ENCODE measurements around the gene MTHFD1L. TPM values are rescaled to one million over a fixed set of nuclear protein-coding genes. Genes with fewer than 3 reads are reported as not detected.

MTHFD1L gene
- total and polyA plus RNA-seq, 2 donors (not counting 3 experiments of a cell fraction or from before 2014, with no cell fraction given), result 40.2 to 120 TPM

DNA sequence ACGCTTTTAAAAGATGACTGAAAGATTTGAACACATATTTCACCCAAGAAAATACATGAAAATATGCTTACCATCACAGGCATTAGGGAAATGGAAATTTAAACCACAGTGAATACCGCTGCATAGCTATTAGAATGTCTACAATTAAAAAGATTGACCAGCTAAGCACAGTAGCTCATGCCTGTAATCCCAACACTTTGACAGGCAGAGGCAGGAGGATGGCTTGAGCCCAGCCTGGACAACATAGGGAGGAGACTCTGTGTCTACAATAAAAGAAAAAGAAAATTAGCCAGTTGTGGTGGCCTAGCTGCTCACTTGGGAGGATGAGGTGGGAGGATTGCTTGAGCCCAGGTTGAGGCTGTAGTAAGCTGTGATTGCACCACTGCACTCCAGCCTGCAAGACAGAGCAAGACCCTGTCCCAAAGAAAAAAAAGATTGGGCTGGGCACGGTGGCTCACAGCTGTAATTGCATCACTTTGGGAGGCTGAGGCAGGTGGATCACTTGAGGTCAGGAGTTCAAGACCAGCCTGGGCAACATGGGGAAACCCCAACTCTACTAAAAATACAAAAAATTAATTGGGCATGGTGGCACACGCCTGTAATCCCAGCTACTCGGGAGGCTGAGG is 210.5 kb downstream of the MTHFD1L start:
- Histone ChIP-seq H3K4me3 (replicated peaks in 1 of 3; ENCODE audit: insufficient read depth in 1 of 3, low read depth in 1 of 3, low read length in 3 of 3) (no peak overlapping the region), H3K36me3 (ENCODE audit: control insufficient read depth in 2 of 2, extremely low read depth in 1 of 2, insufficient read depth in 2 of 2, low read length in 2 of 2) (no peaks in the 10 kb centered on the region), H3K27me3 (ENCODE audit: control insufficient read depth in 2 of 2, insufficient read depth in 2 of 2, low read length in 2 of 2) (no peaks in the 10 kb centered on the region), H4K20me1 (replicated peaks; ENCODE audit: control insufficient read depth, extremely low read depth, insufficient read depth, low read length) (no peaks in the 10 kb centered on the region), H2AFZ (ENCODE audit: low read depth, low read length) (no peak overlapping the region), H3K4me1 (ENCODE audit: control insufficient read depth, extremely low read depth, insufficient read depth, low read length) (peaks cover 7% of the 10 kb centered on the region), H3K27ac (ENCODE audit: insufficient read depth, low read depth, low read length) (no peak overlapping the region), H3K79me2 (ENCODE audit: control insufficient read depth, insufficient read depth, low read length) (no peaks in the 10 kb centered on the region), H3K9me1 (replicated peaks; ENCODE audit: control insufficient read depth, extremely low read depth, insufficient read depth, low read length) (no peaks in the 10 kb centered on the region), H3K9me3 (replicated peaks; ENCODE audit: control insufficient read depth, insufficient read depth, low read length) (no peaks in the 10 kb centered on the region), H3K9ac (replicated peaks; ENCODE audit: extremely low read depth, insufficient read depth, low read length) (no peak overlapping the region), H3K4me2 (ENCODE audit: insufficient read depth, low read length) (no peak overlapping the region)
- ChIA-PET POLR2A (no interaction called here), CTCF (interaction anchor here (1.4 kb wide), 1 partner anchor 62 kb away, joined by 4 read pairs; no protein-coding TSS in a partner anchor)
- intact Hi-C loops (cut with micrococcal nuclease), result no loop called here
- FAIRE-seq (no peak), DNase-seq (ENCODE audit: low read depth, low spot score) (no peak)
- no TSS peak for BruUV-seq (replicated peaks)
- dilution Hi-C loops (cut with MboI; ENCODE audit: extremely low pct_ligation_motif_present, low sequenced_read_pairs), result no loop called here
- TF ChIP-seq FOS (IDR thresholded peaks at IDR 0.05; ENCODE audit: borderline replicate concordance, insufficient read depth, low read length) (no peak), EZH2 (IDR thresholded peaks at IDR 0.05; ENCODE audit: borderline replicate concordance, low read depth, low read length, severe bottlenecking) (no peak), CTCF (IDR thresholded peaks at IDR 0.05; ENCODE audit: extremely low read depth in 1 of 2, insufficient read depth in 1 of 2, low read depth in 1 of 2, low read length in 2 of 2) (no peak), POLR2A (IDR thresholded peaks at IDR 0.05; ENCODE audit: low read depth, low read length) (no peak), GATA2 (IDR thresholded peaks at IDR 0.05; ENCODE audit: insufficient read depth, insufficient read length, low read depth, low read length) (no peak), MYC (IDR thresholded peaks at IDR 0.05; ENCODE audit: low read depth, low read length) (no peak), POLR2AphosphoS5 (IDR thresholded peaks at IDR 0.05; ENCODE audit: insufficient read depth, low read depth, low read length) (no peak), JUN (IDR thresholded peaks at IDR 0.05; ENCODE audit: borderline replicate concordance, insufficient read depth, insufficient read length, low read depth) (no peak)
- TF ChIP-seq, protein P1, sequence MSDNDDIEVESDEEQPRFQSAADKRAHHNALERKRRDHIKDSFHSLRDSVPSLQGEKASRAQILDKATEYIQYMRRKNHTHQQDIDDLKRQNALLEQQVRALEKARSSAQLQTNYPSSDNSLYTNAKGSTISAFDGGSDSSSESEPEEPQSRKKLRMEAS (IDR thresholded peaks at IDR 0.05; ENCODE audit: insufficient read depth, insufficient read length), result no peak
